ENCODE data around the gene COA1.

- TF ChIP-seq, protein P1, sequence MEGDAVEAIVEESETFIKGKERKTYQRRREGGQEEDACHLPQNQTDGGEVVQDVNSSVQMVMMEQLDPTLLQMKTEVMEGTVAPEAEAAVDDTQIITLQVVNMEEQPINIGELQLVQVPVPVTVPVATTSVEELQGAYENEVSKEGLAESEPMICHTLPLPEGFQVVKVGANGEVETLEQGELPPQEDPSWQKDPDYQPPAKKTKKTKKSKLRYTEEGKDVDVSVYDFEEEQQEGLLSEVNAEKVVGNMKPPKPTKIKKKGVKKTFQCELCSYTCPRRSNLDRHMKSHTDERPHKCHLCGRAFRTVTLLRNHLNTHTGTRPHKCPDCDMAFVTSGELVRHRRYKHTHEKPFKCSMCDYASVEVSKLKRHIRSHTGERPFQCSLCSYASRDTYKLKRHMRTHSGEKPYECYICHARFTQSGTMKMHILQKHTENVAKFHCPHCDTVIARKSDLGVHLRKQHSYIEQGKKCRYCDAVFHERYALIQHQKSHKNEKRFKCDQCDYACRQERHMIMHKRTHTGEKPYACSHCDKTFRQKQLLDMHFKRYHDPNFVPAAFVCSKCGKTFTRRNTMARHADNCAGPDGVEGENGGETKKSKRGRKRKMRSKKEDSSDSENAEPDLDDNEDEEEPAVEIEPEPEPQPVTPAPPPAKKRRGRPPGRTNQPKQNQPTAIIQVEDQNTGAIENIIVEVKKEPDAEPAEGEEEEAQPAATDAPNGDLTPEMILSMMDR (IDR thresholded peaks at IDR 0.05): no peak
- no peak for TF ChIP-seq EP300 (IDR thresholded peaks at IDR 0.05)
- no peak for TF ChIP-seq POLR2A (IDR thresholded peaks at IDR 0.05)
These were observed 17.8 kb downstream of the COA1 start for GRCh38 chr7:43711503-43711902.

All from ovary (tissue), 3 donors.